ENCODE measurements around the gene IL13RA2. TPM values are rescaled to one million over a fixed set of nuclear protein-coding genes. Genes with fewer than 3 reads are reported as not detected.

Gene IL13RA2
- total and polyA plus RNA-seq, 2 of the 13 experiments (the other 11 are each of a cell fraction or from before 2014, with no cell fraction given), result not detected

- TF ChIP-seq ZNF552 (CRISPR knock-in tag; IDR thresholded peaks at IDR 0.05; ENCODE audit: borderline replicate concordance), result no peak
- TF ChIP-seq ZFP36L2 (CRISPR knock-in tag; IDR thresholded peaks at IDR 0.05), result no peak
- no peak for TF ChIP-seq FOXP1 (IDR thresholded peaks at IDR 0.05)
- TF ChIP-seq FOXP1 (CRISPR knock-in tag; IDR thresholded peaks at IDR 0.05), result no peak
- TF ChIP-seq MTF2 (CRISPR knock-in tag; IDR thresholded peaks at IDR 0.05; ENCODE audit: borderline replicate concordance), result no peak
- no peak for TF ChIP-seq CHCHD3 (CRISPR knock-in tag; IDR thresholded peaks at IDR 0.05)
These were observed 12.6 kb upstream of the IL13RA2 start (continued) for GRCh38 chrX:115029869-115030570.

GRCh38 chrX:115029440-115029839 is 12.0 kb upstream of the IL13RA2 start:
- intact Hi-C loops (cut with micrococcal nuclease; ENCODE audit: unreplicated experiment) (no loop called here), in situ Hi-C loops (cut with HindIII; ENCODE audit: extremely low pct_ligation_motif_present, low pct_unique_long_range_greater_than_20kb) (no loop called here)
- no TSS peak for BruUV-seq (replicated peaks)
- FAIRE-seq (no peak), DNase-seq (ENCODE audit: low spot score) (no peak), ATAC-seq (no peak)
- Histone ChIP-seq H4K20me1 (ENCODE audit: insufficient read depth, low read length) (no peaks in the 10 kb centered on the region), H3K9ac (ENCODE audit: insufficient read depth, low read depth, low read length) (no peak overlapping the region), H3K4me1 (ENCODE audit: insufficient read depth, low read length) (no peaks in the 10 kb centered on the region), H3K4me2 (ENCODE audit: low read depth, low read length) (no peak overlapping the region), H3K36me3 (replicated peaks in 1 of 2; ENCODE audit: control insufficient read depth in 1 of 2, insufficient read depth in 2 of 2, low read length in 2 of 2) (no peaks in the 10 kb centered on the region), H3K9me3 (ENCODE audit: low read length) (no peaks in the 10 kb centered on the region), H3K27ac (ENCODE audit: extremely low read length, insufficient read depth, low read length) (no peak overlapping the region), H3K27me3 (ENCODE audit: control insufficient read depth in 1 of 2, insufficient read depth in 2 of 2, low read length in 2 of 2) (no peaks in the 10 kb centered on the region), H2AFZ (ENCODE audit: low read length) (no peak overlapping the region), H3K4me3 (replicated peaks in 1 of 3; ENCODE audit: insufficient read depth in 1 of 3, low read depth in 2 of 3, low read length in 3 of 3) (no peak overlapping the region), H3K79me2 (ENCODE audit: insufficient read depth, low read length) (no peaks in the 10 kb centered on the region)
- ChIA-PET POLR2A (no interaction called here), CTCF (ENCODE audit: low intra/inter-chr PET ratio, low total read pairs) (no interaction called here)
- TF ChIP-seq ZNF7 (CRISPR knock-in tag; IDR thresholded peaks at IDR 0.05), result no peak
- no peak for TF ChIP-seq NCOA2 (CRISPR knock-in tag; IDR thresholded peaks at IDR 0.05)
- no peak for TF ChIP-seq HNRNPL (IDR thresholded peaks at IDR 0.05; ENCODE audit: low read depth, low read length)
- no peak for TF ChIP-seq TCF7L2 (IDR thresholded peaks at IDR 0.05; ENCODE audit: low read depth, low read length)
- TF ChIP-seq ZNF670 (CRISPR knock-in tag; IDR thresholded peaks at IDR 0.05; ENCODE audit: borderline replicate concordance), result no peak
- no peak for TF ChIP-seq NONO (IDR thresholded peaks at IDR 0.05)
- TF ChIP-seq NONO (CRISPR knock-in tag; conservative IDR thresholded peaks at IDR 0.05), result no peak
- TF ChIP-seq, protein P1, sequence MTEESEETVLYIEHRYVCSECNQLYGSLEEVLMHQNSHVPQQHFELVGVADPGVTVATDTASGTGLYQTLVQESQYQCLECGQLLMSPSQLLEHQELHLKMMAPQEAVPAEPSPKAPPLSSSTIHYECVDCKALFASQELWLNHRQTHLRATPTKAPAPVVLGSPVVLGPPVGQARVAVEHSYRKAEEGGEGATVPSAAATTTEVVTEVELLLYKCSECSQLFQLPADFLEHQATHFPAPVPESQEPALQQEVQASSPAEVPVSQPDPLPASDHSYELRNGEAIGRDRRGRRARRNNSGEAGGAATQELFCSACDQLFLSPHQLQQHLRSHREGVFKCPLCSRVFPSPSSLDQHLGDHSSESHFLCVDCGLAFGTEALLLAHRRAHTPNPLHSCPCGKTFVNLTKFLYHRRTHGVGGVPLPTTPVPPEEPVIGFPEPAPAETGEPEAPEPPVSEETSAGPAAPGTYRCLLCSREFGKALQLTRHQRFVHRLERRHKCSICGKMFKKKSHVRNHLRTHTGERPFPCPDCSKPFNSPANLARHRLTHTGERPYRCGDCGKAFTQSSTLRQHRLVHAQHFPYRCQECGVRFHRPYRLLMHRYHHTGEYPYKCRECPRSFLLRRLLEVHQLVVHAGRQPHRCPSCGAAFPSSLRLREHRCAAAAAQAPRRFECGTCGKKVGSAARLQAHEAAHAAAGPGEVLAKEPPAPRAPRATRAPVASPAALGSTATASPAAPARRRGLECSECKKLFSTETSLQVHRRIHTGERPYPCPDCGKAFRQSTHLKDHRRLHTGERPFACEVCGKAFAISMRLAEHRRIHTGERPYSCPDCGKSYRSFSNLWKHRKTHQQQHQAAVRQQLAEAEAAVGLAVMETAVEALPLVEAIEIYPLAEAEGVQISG (CRISPR knock-in tag; IDR thresholded peaks at IDR 0.05), result no peak
- no peak for TF ChIP-seq RXRB (CRISPR knock-in tag; IDR thresholded peaks at IDR 0.05; ENCODE audit: borderline replicate concordance)
- TF ChIP-seq SMAD1 (CRISPR knock-in tag; IDR thresholded peaks at IDR 0.05; ENCODE audit: borderline replicate concordance, low read depth), result no peak
- TF ChIP-seq ARNTL (CRISPR knock-in tag; IDR thresholded peaks at IDR 0.05), result no peak
- TF ChIP-seq, protein P2, sequence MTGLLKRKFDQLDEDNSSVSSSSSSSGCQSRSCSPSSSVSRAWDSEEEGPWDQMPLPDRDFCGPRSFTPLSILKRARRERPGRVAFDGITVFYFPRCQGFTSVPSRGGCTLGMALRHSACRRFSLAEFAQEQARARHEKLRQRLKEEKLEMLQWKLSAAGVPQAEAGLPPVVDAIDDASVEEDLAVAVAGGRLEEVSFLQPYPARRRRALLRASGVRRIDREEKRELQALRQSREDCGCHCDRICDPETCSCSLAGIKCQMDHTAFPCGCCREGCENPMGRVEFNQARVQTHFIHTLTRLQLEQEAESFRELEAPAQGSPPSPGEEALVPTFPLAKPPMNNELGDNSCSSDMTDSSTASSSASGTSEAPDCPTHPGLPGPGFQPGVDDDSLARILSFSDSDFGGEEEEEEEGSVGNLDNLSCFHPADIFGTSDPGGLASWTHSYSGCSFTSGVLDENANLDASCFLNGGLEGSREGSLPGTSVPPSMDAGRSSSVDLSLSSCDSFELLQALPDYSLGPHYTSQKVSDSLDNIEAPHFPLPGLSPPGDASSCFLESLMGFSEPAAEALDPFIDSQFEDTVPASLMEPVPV (CRISPR knock-in tag; IDR thresholded peaks at IDR 0.05), result no peak
- TF ChIP-seq, protein P3, sequence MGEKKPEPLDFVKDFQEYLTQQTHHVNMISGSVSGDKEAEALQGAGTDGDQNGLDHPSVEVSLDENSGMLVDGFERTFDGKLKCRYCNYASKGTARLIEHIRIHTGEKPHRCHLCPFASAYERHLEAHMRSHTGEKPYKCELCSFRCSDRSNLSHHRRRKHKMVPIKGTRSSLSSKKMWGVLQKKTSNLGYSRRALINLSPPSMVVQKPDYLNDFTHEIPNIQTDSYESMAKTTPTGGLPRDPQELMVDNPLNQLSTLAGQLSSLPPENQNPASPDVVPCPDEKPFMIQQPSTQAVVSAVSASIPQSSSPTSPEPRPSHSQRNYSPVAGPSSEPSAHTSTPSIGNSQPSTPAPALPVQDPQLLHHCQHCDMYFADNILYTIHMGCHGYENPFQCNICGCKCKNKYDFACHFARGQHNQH (CRISPR knock-in tag; IDR thresholded peaks at IDR 0.05), result no peak
- TF ChIP-seq FOXO1 (CRISPR knock-in tag; IDR thresholded peaks at IDR 0.05), result no peak
